ENCODE measurements around the gene NOLC1. TPM values are rescaled to one million over a fixed set of nuclear protein-coding genes. Genes with fewer than 3 reads are reported as not detected.
"Not testable (repeated sequence)": the region's sequence is repeated elsewhere in the genome, so short reads cannot be mapped to it uniquely, and the experiment has no call there.

The NOLC1 gene
- total RNA-seq, 1 donor: 27.5 TPM

DNA sequence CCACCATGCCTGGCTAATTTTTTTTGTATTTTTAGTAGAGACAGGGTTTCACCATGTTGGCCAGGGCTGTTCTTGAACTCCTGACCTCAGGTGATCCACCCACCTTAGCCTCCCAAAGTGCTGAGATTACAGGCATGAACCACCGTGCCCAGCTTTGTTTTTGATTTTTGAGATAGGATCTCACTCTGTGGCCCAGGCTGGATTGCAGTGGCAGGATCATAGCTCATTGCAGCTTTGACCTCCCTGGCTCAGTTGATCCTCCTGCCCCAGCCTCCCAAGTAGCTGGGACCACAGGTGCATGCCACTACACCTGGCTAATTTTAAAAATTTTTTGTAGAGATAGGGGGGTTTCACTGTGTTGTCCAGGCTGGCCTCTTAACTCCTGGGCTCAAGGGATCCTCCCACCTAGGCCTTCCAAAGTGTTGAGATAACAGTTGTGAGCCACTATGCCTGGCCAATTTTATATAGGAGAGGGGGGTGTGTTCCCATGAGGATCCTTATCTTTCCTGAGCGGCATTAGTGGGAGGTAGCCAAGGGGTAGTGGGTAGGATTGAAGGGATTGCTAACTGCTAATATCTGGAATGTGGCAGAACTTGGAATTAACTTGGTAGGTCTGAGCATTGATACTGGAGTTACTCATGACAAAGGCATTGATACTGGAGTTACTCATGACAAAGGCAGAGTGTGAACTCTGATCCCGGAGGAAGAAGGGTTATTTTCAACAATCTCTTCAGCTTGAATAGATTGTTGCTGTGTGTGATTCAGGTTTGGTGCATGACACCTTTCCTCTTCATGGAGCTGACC is 1.0 kb upstream of the NOLC1 start:
- no peak for DNase-seq (ENCODE audit: low read depth in 2 of 3, low spot score in 2 of 3)

DNA sequence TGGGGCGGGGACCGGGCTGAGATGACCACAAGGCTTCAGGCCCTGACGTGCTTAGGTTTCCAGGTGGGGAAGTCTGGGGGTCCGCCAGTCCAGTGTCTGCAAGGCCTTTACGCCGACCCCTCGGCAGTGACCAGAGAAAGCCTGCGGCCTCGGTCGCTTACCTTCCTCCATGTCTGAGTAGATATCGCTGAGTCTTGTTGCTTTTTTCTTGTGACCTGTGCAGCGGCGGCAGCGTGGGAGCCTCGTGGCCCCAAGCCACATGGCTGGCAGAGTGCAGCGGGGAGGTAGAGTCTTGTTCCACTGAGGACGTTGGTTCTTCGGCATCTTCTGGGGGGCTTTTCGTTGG is 329 bp downstream of the NOLC1 start:
- DNase-seq (ENCODE audit: low read depth in 2 of 3, low spot score in 2 of 3): no peak

DNA sequence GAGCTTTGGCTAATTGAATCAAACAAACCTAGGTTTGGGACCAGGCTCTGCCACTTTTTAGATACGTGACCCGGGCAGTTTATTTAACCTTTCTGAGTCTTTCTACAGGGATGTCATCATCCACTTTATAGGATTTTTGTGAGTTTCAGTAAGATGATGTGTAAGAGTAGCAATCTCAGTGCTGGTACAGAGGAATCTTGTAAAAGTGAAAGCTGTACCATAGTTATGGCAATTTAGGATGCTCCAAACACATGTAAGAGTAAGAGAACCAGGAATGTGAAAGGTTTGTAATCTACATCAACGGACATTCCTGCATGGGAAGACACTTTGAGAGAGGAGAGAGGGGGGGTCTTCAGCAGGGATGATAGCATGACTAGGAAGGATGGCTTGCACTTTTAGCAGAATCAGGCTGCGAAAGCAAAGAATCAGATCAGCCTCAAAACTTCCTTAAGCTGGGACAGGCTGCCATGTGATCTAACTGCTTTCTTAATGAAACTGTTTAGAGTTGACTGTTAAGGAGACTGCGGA is 968 bp downstream of the NOLC1 start:
- DNase-seq (ENCODE audit: low read depth in 2 of 3, low spot score in 2 of 3): no peak

DNA sequence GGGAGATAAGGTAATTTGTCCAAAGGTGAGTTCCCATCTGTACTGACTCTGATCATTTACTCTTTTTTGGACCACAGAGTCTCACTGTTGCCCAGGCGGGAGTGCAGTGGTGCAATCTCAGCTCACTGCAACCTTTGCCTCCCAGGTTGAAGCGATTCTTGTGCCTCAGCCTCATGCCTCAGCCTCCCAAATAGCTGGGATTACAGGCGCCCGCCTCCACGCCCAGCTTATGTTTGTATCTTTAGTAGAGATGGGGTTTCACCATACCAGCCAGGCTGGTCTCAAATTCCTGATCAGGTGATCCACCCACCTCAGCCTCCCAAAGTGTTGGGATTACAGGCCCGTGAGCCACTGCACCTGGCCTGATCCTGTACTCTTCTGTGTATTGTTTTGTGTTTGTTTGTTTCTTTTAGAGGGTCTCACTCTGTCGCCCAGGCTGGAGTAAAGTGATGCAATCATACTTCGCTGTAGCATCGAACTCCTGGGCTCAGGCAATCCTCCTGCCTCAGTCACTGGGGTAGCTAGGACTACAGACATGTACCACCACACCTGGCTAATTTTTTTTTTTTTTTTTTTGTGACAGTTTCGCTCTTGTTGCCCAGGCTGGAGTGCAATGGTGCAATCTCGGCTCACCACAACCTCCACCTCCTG is 2.4 kb downstream of the NOLC1 start:
- DNase-seq (ENCODE audit: low read depth in 2 of 3, low spot score in 2 of 3): no peak

DNA sequence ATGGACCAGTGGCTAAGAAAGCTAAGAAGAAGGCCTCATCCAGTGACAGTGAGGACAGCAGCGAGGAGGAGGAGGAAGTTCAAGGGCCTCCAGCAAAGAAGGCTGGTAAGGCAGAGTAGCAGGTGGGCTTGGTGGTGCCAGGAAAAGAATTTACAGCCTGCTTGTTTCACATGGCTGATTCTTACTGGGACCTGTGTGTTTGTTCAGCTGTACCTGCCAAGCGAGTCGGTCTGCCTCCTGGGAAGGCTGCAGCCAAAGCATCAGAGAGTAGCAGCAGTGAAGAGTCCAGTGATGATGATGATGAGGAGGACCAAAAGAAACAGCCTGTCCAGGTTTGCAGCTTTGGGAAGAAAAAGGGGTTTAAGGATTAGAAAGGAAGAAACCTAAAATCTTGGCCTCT is 5.0 kb downstream of the NOLC1 start:
- no peak for DNase-seq (ENCODE audit: low read depth in 2 of 3, low spot score in 2 of 3)

DNA sequence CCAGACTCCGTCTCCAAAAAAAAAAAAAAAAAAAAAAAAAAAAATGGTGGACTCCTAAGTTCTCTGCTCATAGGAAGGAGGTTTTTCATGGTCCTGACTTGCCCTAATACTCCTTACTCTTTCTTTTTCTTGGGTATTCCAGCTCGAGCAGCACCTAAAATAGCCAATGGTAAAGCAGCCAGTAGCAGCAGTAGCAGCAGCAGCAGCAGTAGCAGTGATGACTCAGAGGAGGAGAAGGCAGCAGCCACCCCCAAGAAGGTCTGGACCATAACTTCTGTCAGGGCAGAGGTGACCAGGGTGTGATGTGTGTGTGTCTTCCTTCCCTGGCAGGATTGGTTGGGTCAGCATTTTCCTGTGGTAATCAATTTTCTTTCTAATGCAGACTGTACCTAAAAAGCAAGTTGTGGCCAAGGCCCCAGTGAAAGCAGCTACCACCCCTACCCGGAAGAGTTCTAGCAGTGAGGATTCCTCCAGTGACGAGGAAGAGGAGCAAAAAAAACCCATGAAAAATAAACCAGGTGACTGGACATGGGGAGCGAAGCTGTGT is 6.9 kb downstream of the NOLC1 start:
- DNase-seq (ENCODE audit: low read depth in 2 of 3, low spot score in 2 of 3): no peak

DNA sequence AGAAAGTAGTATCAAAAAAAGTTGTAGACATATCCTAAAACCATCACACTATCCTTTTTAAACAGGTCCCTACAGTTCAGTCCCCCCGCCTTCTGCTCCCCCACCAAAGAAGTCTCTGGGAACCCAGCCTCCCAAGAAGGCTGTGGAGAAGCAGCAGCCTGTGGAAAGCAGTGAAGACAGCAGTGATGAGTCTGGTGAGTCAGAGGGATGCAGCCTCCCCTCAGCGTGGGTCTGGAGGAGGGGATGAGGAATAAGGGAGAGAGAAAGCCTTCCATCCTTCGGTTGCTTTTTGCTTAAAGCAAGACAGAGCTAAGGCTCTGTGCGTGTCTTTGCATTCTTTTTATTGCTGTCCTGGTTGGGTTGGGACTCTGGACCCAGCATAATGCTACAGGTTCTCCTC is 7.6 kb downstream of the NOLC1 start:
- DNase-seq (ENCODE audit: low read depth in 2 of 3, low spot score in 2 of 3): no peak

DNA sequence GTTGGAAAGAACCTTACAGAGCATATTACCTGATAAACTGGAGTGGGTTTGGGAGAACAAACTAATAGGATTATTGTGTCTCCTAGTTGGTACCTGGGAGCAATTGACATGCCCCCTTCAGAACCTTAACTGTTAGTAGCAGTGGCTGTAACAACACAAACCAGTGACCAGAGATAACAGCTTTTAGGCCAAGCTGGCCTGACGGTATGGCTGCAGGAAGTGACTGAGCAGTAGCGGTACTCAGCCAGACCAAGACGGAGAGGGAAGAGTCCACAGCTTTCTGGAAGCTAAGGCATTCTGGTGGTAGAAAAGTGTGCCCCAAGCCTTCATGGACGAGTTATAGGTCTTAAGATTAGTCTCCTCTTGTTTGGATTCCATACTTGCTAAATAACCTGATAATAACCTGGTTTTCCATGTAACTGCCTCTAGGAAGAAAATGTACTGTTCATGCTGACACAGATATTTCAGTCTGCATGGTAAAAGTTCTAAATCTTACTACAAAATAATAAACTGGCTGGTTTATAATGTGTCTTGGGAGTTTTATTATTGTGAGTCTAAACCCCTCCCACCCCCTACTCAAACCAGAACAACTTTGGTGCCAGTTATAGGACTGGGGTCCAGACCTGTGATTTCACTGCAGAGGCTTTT is 11.3 kb downstream of the NOLC1 start:
- no peak for DNase-seq (ENCODE audit: low read depth in 2 of 3, low spot score in 2 of 3)

DNA sequence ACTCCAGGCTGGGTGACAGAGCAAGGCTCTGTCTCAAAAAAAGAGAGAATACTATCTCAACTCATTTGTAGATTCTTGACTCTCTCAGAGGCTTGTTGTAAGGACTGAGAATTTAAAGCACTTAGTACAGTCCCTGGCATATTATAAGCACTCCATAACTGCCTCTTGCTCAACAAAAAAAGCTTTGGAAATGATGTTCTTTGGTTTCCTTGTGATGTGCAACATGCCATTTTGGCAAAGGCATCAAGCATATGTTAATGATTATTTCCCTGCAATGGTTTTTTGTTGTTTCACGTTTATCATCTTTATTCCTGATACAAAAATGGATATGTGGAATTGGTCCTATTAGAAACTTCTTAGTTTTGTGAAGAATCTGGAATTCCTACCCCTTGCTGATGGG is 15.7 kb downstream of the NOLC1 start:
- DNase-seq (ENCODE audit: low read depth in 2 of 3, low spot score in 2 of 3): no peak

DNA sequence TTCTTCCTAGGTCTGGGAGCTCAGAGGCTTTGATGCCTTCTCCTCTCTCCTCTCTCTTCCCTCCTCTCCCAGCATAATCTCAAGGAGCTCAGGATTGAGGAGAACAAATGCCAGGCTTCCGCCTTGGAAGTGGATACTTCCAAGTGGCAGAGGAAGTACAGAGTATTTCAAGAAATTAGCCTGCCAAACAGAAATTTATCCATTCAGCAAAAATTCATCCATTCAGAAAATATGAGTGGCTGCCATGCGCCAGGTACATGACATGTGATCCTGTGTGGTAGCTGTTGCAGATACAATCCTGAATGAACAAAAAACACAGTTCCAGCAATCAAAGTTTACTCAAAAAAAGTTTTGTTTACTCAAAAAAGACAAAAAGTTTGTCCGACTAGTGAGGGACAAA is 18.4 kb downstream of the NOLC1 start:
- DNase-seq (ENCODE audit: low read depth in 2 of 3, low spot score in 2 of 3): no peak

DNA sequence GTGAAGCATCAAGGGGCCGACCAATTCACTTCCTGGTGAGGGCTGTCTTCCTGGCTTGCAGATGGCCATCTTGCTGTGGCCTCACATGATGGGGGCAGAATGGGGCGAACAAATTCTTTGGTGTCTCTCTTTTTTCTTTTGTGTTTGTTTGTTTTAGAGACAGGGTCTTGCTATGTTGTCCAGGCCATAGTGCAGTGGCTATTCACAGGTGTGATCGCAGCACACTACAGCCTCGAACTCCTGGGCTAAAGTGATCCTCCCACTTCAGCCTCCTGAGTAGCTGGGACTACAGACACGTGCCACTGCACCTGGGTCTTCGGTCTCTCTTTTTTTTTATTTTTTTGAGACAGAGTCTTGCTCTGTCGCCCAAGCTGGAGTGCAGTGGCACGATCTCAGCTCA is 20.1 kb downstream of the NOLC1 start:
- DNase-seq (ENCODE audit: low read depth in 2 of 3, low spot score in 2 of 3): no peak

DNA sequence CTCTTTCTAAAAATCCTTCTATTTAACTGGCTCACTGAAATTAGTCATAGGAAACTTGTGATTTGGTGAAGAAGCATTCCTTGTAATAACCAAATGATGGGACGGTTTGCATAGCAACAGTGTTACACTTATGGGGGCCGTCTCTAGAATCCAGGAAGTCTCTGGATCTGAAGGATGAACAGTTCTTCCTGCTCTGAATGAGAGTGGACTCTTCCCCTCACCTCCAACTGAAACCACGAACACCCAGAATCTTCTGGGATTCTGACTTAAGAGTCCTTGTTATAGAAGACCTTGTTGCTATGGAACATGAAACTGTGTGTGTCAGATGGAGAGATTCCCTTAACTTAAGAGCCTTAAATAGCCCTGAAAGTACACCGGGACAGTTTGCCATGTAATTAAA is 23.2 kb downstream of the NOLC1 start:
- DNase-seq (ENCODE audit: low read depth in 2 of 3, low spot score in 2 of 3): no peak

DNA sequence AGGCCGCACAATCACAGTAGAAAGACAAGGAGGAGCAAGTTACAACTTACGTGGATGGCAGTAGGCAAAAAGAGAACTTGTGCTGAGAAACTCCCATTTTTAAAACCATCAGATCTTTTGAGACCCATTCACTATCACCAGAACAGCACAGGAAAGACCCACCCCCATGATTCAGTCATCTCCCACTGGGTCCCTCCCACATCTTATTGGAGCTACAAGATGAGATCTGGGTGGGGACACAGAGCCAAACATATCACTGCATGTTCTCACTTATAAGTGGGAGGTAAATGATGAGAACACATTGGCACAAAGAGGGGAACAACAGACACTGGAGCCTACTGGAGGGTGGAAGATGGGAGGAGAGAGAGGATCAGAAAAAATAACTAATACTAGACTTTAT is 32.4 kb downstream of the NOLC1 start:
- DNase-seq (ENCODE audit: low read depth in 2 of 3, low spot score in 2 of 3): no peak

DNA sequence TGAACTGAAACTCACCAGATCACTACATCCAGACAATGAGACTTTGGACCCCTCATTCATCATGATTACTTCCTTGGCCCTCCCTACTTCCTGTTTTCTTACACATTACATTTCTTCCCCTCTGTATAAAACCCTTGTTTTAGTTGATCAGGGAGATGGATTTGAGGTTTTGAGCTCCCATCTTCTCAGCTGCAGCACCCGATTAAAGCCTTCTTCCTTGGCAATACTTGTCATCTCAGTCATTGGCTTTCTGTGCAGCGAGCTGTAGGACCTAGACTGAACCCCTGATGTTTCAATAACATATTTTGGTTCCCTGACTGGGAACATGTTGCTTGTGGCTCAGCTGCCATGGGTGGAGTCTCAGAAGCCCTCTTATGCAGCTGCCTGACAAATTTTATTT is 33.1 kb downstream of the NOLC1 start:
- DNase-seq (ENCODE audit: low read depth in 2 of 3, low spot score in 2 of 3): no peak

DNA sequence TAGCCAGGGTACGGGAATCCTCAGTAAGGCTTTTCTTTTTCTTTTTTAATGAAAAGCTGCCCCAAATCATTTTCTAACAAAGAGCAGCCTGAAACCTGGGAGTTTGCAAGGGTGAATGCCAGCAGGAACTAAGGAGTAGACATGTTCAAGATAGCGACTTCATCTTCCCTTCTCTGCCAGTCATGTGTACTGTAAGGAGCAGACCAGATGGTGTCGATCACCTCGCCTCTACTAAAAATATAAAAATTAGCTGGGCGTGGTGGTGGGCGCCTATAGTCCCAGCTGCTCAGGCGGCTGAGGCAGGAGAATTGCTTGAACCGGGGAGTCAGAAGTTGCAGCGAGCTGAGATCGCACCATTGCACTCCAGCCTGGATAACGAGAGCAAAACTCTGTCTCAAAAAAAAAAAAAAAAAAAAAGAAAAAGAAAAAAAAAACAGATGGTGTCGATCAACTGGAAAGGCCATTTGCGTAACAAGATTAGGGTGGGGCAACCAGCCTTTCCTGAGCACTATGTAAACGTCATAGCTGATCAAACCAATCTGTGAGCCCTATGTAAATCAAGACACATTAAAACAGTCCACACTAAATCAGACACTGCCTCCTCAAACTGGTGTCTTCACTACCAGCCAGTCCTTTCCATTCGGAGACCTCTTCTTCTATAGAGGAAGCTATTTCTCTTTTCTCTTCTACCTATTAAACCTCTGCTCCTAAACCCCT is 33.8 kb downstream of the NOLC1 start:
- no peak for DNase-seq (ENCODE audit: low read depth in 2 of 3, low spot score in 2 of 3)

DNA sequence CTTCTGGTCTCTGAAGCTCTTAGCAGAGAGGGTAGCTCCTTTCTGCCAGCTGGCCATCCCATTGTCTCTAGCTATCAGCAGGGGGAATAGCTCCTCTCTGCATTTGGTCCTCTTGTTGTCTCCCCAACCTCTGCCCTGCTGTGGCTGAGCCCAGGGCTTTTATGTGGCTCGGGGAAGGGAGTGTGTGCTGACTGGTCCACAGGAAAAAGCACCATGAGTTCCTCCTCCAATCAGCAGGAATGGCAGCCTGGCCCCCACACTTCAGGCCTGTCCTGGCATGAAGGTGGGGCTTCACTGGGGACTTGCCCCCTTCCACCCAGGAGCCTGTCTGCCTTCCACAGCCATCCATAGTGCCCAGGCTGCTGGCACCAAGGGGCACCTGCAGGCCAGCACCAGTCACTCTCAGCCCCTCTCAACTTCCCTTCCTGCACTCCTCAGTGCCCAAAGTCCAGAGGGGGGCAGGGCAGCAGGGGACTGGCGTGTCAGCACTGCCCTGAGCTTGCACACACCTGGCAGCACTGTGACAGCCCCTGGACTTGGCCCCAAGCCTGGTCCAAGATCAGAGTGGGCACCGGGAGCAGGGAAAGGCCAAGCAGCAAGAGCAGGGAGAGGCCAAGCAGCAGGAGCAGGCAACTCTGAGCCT is 36.2 kb downstream of the NOLC1 start:
- DNase-seq (ENCODE audit: low read depth in 2 of 3, low spot score in 2 of 3): no peak

DNA sequence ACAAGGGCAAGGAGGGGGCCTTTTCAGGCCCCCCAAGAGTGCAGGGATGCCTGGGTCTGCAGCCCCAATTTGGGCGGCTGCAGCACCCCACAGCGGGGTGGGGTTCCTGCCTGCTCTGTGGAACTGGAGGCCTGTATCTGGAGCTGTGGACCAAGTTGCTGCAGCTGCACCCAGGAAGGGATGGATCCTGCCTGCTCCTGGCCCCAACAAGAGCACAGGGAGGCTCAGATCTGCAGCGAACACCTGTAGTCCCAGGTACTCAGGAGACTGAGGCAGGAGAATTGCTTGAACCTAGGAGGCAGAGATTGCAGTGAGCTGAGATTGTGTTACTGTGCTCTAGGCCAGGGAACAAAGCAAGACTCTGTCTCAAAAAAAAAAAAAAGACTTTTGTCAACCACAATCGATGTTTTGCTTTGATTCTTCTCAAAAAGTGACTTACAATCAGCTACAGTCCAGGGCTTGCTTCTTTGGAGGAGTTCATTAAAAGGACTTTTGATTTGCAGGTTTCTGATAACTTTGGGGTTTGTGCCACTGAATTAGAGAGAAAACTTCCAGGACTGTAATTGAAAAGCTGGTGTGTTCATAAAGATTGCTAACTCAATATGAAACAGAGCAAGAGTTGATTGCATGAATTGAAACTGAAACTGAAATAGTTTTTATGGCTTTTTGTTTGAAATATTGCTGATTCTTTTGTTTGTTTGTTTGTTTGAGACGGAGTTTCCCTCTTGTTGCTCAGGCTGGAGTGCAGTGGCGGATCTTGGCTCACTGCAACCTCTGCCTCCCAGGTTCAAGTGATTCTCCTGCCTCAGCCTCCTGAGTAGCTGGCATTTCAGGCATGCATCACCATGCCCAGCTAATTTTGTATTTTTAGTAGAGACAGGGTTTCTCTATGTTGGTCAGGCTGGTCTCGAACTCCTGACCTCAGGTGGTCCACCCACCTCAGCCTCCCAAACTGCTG is 37.0 kb downstream of the NOLC1 start:
- DNase-seq (ENCODE audit: low read depth in 2 of 3, low spot score in 2 of 3): not testable (repeated sequence)

DNA sequence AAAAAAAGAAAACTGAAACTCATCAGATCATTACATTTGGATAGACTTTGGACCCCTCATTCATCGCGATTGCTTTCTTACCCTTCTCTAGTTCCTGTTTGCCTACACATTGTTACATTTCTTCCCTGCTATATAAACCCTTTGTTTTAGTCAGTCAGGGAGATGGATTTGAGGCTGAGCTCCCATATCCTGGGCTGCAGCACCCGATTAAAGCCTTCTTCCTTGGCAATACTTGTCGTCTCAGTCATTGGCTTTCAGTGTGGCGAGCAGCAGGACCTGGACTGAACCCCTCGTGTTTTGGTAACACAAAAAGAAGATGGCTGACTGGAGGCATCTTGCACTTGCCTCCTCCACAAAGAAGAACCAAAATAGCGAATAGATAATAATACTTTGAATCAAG is 39.8 kb downstream of the NOLC1 start:
- DNase-seq (ENCODE audit: low read depth in 2 of 3, low spot score in 2 of 3): no peak

DNA sequence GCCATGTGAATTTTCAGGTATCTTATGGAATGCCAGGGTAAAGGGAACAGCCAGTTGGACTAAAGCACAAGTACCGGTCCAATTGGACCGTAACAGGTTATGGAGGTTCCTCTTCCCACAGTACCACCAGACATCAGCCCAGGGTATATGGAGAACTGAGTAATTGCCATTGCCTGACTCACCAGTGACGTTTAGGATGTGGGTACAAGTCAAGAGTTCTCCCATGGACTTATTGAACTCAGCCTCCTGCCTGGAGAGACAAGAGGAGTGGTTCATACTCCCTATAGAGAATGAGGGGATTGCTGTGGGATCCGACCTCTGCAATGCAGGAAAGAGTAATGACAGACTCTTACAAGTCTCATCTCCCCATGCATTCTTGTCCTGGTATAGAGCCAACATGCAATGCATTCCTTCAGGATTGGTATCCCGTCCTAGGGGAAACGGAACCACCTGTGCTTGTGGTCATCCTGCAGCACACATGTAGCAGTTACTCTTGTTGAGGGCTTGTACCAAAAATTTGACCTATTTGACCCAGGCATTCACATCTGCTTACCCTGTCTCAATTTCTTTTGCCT is 43.2 kb downstream of the NOLC1 start:
- DNase-seq (ENCODE audit: low read depth in 2 of 3, low spot score in 2 of 3): no peak

Measured in hematopoietic multipotent progenitor cell (in vitro differentiated cells).